Astrocyte of the cerebellum (primary cell): ENCODE measurements around the gene RANBP3.

Experiments
- DNase-seq: peaks from one replicate; pipeline ENCODE4 v3.0.0-alpha.2; 2011; ENCODE audit warnings: low read depth
- H3K4me3 ChIP-seq: 2 replicates; pipeline ENCODE4 v1.5.1; 2011; ENCODE audit warnings: mild to moderate bottlenecking, low read depth, low read length, moderate library complexity
- in situ Hi-C: cut with HindIII; loops from 2 replicates; pipeline ENCODE4 v1.10.0; 2017; ENCODE audit warnings: low sequenced_read_pairs
- TF ChIP-seq, protein P1 (sequence below): IDR thresholded peaks from 2 replicates; pipeline ENCODE4 v1.5.1; 2012; ENCODE audit warnings: low read length, low read depth, moderate library complexity, mild to moderate bottlenecking; ENCODE audit errors: missing control alignments

Gene RANBP3

DNA sequence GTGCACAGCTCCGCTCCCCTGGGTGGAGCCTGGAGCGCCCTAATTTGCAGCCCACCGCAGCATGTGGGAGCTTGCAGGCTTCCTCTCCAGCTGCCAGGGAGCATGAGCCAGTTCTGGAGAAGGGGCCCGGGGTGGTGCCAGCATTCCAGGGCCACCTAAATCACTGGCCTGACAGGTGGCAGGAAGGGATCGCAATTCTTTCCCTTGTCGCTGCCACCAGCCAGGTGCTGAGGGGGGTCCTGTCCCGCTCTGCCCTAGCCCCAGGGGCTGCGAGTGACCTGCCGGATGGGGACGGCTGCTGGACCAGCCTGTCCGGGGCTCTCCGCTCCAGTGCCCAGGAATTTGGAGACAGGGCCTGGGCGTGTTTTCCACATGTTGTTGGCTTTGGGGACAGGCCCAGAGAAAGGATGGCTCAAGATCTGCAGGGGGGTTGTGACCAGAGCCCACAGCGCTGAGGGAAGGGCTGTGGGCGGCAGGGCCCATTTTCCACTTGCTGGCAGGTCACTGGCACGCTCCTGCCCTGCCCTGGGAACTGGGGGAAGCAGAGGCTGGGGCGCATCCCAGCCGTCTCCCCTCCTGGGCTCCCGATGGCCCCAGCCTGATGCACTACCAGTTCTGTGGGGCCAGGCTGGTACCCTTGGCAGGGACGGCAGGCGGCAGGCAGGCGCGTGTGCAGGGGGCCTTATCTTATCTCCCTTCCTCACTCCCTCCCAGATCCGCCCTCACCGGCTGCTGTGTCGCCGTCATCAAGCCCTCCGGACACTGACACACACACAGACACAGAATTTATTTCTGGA, 83.8 kb downstream of the RANBP3 start:
- no peak overlapping the region for H3K4me3 ChIP-seq
- TF ChIP-seq, protein P1, sequence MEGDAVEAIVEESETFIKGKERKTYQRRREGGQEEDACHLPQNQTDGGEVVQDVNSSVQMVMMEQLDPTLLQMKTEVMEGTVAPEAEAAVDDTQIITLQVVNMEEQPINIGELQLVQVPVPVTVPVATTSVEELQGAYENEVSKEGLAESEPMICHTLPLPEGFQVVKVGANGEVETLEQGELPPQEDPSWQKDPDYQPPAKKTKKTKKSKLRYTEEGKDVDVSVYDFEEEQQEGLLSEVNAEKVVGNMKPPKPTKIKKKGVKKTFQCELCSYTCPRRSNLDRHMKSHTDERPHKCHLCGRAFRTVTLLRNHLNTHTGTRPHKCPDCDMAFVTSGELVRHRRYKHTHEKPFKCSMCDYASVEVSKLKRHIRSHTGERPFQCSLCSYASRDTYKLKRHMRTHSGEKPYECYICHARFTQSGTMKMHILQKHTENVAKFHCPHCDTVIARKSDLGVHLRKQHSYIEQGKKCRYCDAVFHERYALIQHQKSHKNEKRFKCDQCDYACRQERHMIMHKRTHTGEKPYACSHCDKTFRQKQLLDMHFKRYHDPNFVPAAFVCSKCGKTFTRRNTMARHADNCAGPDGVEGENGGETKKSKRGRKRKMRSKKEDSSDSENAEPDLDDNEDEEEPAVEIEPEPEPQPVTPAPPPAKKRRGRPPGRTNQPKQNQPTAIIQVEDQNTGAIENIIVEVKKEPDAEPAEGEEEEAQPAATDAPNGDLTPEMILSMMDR, result no peak
- in situ Hi-C loops, result no loop called here
- no peak for DNase-seq

DNA sequence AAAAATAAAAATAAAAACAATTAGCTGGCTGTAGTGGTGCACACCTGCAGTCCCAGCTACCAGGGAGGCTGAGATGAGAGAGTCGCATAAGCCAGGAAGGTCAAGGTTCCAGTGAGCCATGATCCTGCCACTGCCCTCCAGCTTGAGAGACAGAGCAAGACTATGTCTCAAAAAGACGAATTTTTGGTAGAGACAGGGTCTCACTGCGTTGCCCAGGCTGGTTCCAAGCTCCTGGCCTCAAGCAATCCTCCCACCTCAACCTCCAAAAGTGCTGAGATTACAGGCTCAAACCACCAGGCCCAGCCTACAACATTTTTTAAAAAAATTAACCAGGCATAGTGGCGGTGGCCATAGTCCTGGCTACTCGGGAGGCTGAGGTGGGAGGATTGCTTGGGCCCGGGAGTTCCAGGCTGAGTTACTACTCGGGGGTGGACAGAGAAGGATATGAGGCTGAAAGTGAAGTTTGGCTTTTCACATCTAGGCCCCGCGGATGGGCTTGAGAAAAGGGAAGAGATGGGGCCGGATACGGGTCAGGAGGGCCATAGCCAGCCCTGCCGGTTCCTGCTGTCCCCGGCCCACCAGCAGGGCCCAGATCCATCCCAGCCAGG, 84.5 kb downstream of the RANBP3 start:
- TF ChIP-seq, protein P1, result no peak
- no peak overlapping the region for H3K4me3 ChIP-seq
- no peak for DNase-seq
- in situ Hi-C loops, result no loop called here

DNA sequence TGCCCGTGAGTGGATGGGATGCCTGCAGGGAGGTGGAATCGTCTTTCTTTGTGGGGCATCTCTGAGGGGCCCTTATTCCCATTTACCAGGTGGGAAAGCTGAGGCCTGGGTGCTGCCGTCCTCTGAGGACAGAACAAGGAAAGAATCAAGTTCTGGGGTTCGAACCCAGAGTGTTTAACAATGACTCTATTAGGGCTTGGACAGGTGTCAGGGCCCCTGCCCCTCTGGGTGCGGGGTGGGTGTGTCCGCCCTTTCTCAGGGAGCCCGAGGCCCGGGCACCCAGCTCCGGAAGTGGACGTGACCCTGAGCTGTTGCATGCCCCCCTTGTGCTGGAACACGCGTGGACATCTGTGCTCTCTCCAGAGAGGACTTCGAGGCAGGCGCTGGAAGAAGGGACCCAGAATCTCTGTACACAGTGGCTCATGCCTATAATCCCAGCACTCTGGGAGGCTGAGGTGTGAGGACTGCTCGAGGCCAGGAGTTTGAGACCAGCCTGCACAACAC, 85.1 kb downstream of the RANBP3 start:
- in situ Hi-C loops, result no loop called here
- DNase-seq, result no peak
- no peak overlapping the region for H3K4me3 ChIP-seq
- TF ChIP-seq, protein P1, result no peak

DNA sequence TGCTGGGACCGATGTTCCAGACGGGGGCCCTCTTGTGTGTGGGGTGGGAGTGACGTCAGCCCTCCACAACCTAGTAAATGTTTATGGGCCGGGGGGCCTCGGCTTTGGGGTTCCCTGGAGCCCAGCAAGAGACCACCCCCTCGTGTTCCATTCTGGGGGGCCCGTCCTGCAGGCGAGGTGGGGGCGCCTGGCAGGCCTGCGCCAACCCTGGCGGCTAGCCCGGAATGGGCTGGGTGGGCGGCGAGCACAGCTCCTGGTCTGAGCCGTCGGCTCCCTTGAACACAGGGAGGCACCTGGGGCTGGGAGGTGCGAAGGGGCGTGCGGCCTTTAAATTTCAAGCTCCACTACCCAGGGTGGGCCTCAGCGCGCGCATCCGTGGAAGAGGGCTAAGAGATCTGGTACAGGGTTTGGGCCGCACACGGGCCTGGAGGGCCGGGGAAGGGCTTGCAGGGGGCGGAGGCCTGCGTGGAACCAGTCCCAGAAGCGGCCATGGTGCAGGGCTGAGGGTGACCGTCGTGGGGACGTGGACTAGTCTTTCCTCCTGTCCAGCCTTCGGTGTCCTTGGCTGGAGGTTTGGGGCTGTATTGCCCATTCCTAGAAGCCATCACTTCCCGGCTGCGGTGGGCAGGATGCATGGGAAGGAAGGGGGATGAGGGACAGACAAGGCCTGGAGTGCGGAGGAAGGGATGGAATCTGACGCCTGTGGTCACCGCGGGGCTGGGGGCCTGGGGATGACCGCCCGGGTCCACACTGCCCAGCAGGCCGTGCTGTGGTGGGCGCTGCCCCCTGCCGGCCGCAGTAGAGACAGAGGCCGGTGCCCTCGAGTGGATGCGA, 85.8 kb downstream of the RANBP3 start:
- in situ Hi-C loops, result no loop called here
- H3K4me3 ChIP-seq, result no peak overlapping the region
- no peak for DNase-seq

DNA sequence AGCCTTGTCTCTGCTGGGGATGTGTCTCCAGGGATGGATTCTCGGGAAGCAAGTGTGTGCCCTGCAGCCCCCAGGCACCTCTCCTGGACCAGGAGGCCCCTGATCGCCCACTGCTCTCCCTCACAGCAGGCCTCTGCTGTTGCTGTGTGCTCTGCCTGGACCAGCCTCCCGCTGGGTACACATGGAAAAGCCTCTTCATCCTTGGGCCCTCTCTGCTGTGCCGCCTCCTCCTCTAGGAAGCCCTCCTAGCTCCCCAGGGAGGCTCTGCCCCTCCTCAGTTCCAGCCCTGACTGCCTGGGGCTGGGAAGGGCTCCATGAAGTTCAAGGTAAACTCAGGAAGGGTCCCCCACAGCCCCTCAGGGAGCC, 86.4 kb downstream of the RANBP3 start:
- TF ChIP-seq, protein P1, result no peak
- H3K4me3 ChIP-seq, result no peak overlapping the region
- in situ Hi-C loops, result no loop called here
- no peak for DNase-seq

More for the DNA sequence above, 85.8 kb downstream of the RANBP3 start:
- TF ChIP-seq, protein P1, result peak; percentile 69

DNA sequence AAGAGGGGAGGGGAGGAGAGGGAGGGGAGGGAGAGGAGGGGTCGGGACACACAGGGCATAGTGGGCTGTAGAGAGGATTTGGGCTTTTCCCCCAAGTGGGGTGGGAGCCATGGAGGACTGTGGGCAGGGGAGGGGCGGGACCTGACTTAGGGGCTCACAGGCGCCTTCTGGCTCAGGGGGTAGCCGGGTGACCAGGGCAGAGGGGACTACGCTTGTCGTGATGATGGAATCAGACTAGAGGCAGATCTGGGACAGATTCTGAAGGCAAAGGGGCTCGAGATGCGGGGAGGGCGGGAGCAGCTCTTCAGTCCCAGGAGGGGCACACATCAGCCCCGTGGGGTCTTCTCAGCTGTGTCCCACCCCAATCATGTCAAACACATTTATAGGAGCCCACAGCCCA, 87.8 kb downstream of the RANBP3 start:
- in situ Hi-C loops, result no loop called here

More for the DNA sequence above, 87.8 kb downstream of the RANBP3 start:
- no peak overlapping the region for H3K4me3 ChIP-seq
- DNase-seq, result no peak
- TF ChIP-seq, protein P1, result no peak
